Vagina (tissue), 2 donors: ENCODE results near the gene MYBPH. TPM values are rescaled to one million over a fixed set of nuclear protein-coding genes. Genes with fewer than 3 reads are reported as not detected.

Source experiments
- DNase-seq, 2 donors: peaks; one replicate each; pipeline ENCODE4 v3.0.0-alpha.2; 2017; ENCODE audit errors: extremely low spot score in 2 of 2
- H3K27ac ChIP-seq: fragments of 200-600 bp; sonication (generic); one replicate; pipeline ENCODE4 v1.5.1; 2019
- H3K27me3 ChIP-seq: fragments of 200-600 bp; sonication (generic); one replicate; pipeline ENCODE4 v1.5.1; 2019
- H3K36me3 ChIP-seq, 2 donors: fragments of 200-600 bp; sonication (generic); one replicate each; pipeline ENCODE4 v1.5.1; 2017 to 2019
- H3K4me1 ChIP-seq: fragments of 200-600 bp; sonication (generic); one replicate; pipeline ENCODE4 v1.5.1; 2019
- H3K4me3 ChIP-seq, 2 donors: fragments of 200-600 bp; sonication (generic); 1 replicate in 1 of 2; 2 replicates in 1 of 2; pipeline ENCODE4 v1.5.1; 2016 to 2019
- H3K9me3 ChIP-seq: fragments of 200-600 bp; sonication (generic); one replicate; pipeline ENCODE4 v1.5.1; 2019
- CTCF ChIP-seq, 3 experiments: fragments of 450-650 bp in 2 of 3; fragments of 200-600 bp in 1 of 3; sonication (generic) in 1 of 3; IDR thresholded peaks; one replicate each; pipeline ENCODE4 v1.5.1; 2017 to 2019; ENCODE audit warnings: antibody characterized with exemption in 3 of 3, mild to moderate bottlenecking in 2 of 3, moderate library complexity in 2 of 3
- POLR2A ChIP-seq, 2 donors: fragments of 450-650 bp; IDR thresholded peaks; one replicate each; pipeline ENCODE4 v1.6.1; 2017; ENCODE audit warnings: antibody characterized with exemption in 2 of 2, mild to moderate bottlenecking in 2 of 2, moderate library complexity in 2 of 2
- POLR2AphosphoS5 ChIP-seq, 2 donors: sonication (generic); formaldehyde crosslinking; IDR thresholded peaks; one replicate each; pipeline ENCODE4 v1.9.0; 2017; ENCODE audit warnings: antibody characterized with exemption in 2 of 2, mild to moderate bottlenecking in 2 of 2, low read depth in 1 of 2; ENCODE audit not compliant: insufficient read depth in 1 of 2
- intact Hi-C: fragments of 100-400 bp; cut with DNase I; formaldehyde crosslinking; loops from one replicate; pipeline ENCODE4 v1.15.1; 2023
- total RNA-seq: library from RNA; depleted of rRNA; stranded (reverse); fragments of >200 nt; gene quantifications from one replicate; pipeline ENCODE4 v1.2.3, GENCODE V29; 2016

The MYBPH gene
- total RNA-seq, 1 donor from 2014 or later, result not detected

- TF ChIP-seq POLR2AphosphoS5 (IDR thresholded peaks at IDR 0.05; ENCODE audit: insufficient read depth in 1 of 2, low read depth in 1 of 2) (no peak), POLR2A (IDR thresholded peaks at IDR 0.05) (no peak), CTCF (IDR thresholded peaks at IDR 0.05) (no peak)
- intact Hi-C loops, result no loop called here
- Histone ChIP-seq H3K4me1 (no peaks in the 10 kb centered on the region), H3K9me3 (no peaks in the 10 kb centered on the region), H3K4me3 (no peak overlapping the region), H3K27me3 (no peaks in the 10 kb centered on the region), H3K27ac (no peak overlapping the region), H3K36me3 (no peaks in the 10 kb centered on the region)
- DNase-seq, result no peak
These were observed 27.0 kb downstream of the MYBPH start for GRCh38 chr1:203148579-203148978.

- no peaks in the 10 kb centered on the region for H3K4me1 ChIP-seq
- H3K9me3 ChIP-seq, result no peaks in the 10 kb centered on the region
- no peak overlapping the region for H3K4me3 ChIP-seq
- DNase-seq, result no peak
- TF ChIP-seq POLR2A (IDR thresholded peaks at IDR 0.05) (no peak), POLR2AphosphoS5 (IDR thresholded peaks at IDR 0.05; ENCODE audit: insufficient read depth in 1 of 2, low read depth in 1 of 2) (no peak), CTCF (IDR thresholded peaks at IDR 0.05) (no peak)
- H3K36me3 ChIP-seq, result no peaks in the 10 kb centered on the region
- intact Hi-C loops, result no loop called here
- H3K27me3 ChIP-seq, result no peaks in the 10 kb centered on the region
- no peak overlapping the region for H3K27ac ChIP-seq
These were observed 27.5 kb downstream of the MYBPH start for GRCh38 chr1:203148127-203148526.

GRCh38 chr1:203147376-203147775 is 28.2 kb downstream of the MYBPH start:
- TF ChIP-seq POLR2A (IDR thresholded peaks at IDR 0.05), result no peak
- no peak for TF ChIP-seq CTCF (IDR thresholded peaks at IDR 0.05)
- TF ChIP-seq POLR2AphosphoS5 (IDR thresholded peaks at IDR 0.05; ENCODE audit: insufficient read depth in 1 of 2, low read depth in 1 of 2), result no peak
- H3K4me3 ChIP-seq, result no peak overlapping the region
- no peaks in the 10 kb centered on the region for H3K9me3 ChIP-seq
- no peaks in the 10 kb centered on the region for H3K27me3 ChIP-seq
- no peak for DNase-seq
- H3K27ac ChIP-seq, result no peak overlapping the region
- H3K4me1 ChIP-seq, result no peaks in the 10 kb centered on the region
- intact Hi-C loops, result no loop called here
- H3K36me3 ChIP-seq, result no peaks in the 10 kb centered on the region

- Histone ChIP-seq H3K9me3 (no peaks in the 10 kb centered on the region), H3K27ac (no peak overlapping the region), H3K36me3 (no peaks in the 10 kb centered on the region), H3K4me3 (no peak overlapping the region), H3K27me3 (no peaks in the 10 kb centered on the region), H3K4me1 (no peaks in the 10 kb centered on the region)
- no peak for TF ChIP-seq POLR2AphosphoS5 (IDR thresholded peaks at IDR 0.05; ENCODE audit: insufficient read depth in 1 of 2, low read depth in 1 of 2)
- no peak for TF ChIP-seq POLR2A (IDR thresholded peaks at IDR 0.05)
- TF ChIP-seq CTCF (IDR thresholded peaks at IDR 0.05), result no peak
- no peak for DNase-seq
- intact Hi-C loops, result no loop called here
These were observed 29.1 kb downstream of the MYBPH start for GRCh38 chr1:203146537-203146936.

- no peak for DNase-seq
- intact Hi-C loops, result no loop called here
- Histone ChIP-seq H3K27me3 (no peaks in the 10 kb centered on the region), H3K9me3 (no peaks in the 10 kb centered on the region), H3K36me3 (no peaks in the 10 kb centered on the region), H3K4me1 (no peaks in the 10 kb centered on the region), H3K27ac (no peak overlapping the region), H3K4me3 (no peak overlapping the region)
- no peak for TF ChIP-seq POLR2AphosphoS5 (IDR thresholded peaks at IDR 0.05; ENCODE audit: insufficient read depth in 1 of 2, low read depth in 1 of 2)
- TF ChIP-seq CTCF (IDR thresholded peaks at IDR 0.05), result no peak
- no peak for TF ChIP-seq POLR2A (IDR thresholded peaks at IDR 0.05)
These were observed 29.6 kb downstream of the MYBPH start for GRCh38 chr1:203146042-203146369.
